HepG2 (cell line): ENCODE data around the gene LENG1. TPM values are rescaled to one million over a fixed set of nuclear protein-coding genes. Genes with fewer than 3 reads are reported as not detected.

ENCODE experiments used
- KDM5B ChIP-seq: sonication (generic); formaldehyde crosslinking; IDR thresholded peaks from 2 replicates; pipeline ENCODE4 v1.4.0; 2020; ENCODE audit warnings: missing genetic modification reagents, mild to moderate bottlenecking, borderline replicate concordance
- POGZ ChIP-seq: sonication (generic); formaldehyde crosslinking; IDR thresholded peaks from 2 replicates; pipeline ENCODE4 v1.4.0; 2020; ENCODE audit warnings: mild to moderate bottlenecking, missing genetic modification reagents
- RFX1 ChIP-seq: fragments of 450-650 bp; IDR thresholded peaks from 2 replicates; pipeline ENCODE4 v1.6.1; 2017
- SALL1 ChIP-seq: sonication (generic); formaldehyde crosslinking; IDR thresholded peaks from 2 replicates; pipeline ENCODE4 v1.8.0; 2022; ENCODE audit warnings: mild to moderate bottlenecking, missing genetic modification reagents
- SRSF1 ChIP-seq: fragments of 200-400 bp; formaldehyde crosslinking; optimal IDR thresholded peaks from 2 replicates; pipeline ENCODE3; 2017; ENCODE audit warnings: mild to moderate bottlenecking, low read depth, low read length, moderate library complexity
- ZBTB1 ChIP-seq: sonication (generic); formaldehyde crosslinking; IDR thresholded peaks from 2 replicates; pipeline ENCODE4 v1.4.0; 2020; ENCODE audit warnings: missing genetic modification reagents, borderline replicate concordance
- ZNF205 ChIP-seq: IDR thresholded peaks from 2 replicates; pipeline ENCODE4 v1.6.1; 2018; ENCODE audit warnings: missing biosample characterization, missing genetic modification reagents
- ZNF503 ChIP-seq: sonication (generic); formaldehyde crosslinking; IDR thresholded peaks from 2 replicates; pipeline ENCODE4 v1.4.0; 2020; ENCODE audit warnings: missing genetic modification reagents
- ZNF556 ChIP-seq: sonication (generic); formaldehyde crosslinking; IDR thresholded peaks from 2 replicates; pipeline ENCODE4 v1.4.0; 2020; ENCODE audit warnings: mild to moderate bottlenecking, missing genetic modification reagents, borderline replicate concordance
- ZNF574 ChIP-seq: sonication (generic); formaldehyde crosslinking; IDR thresholded peaks from 2 replicates; pipeline ENCODE4 v1.4.0; 2020; ENCODE audit warnings: missing genetic modification reagents
- ZNF615 ChIP-seq: sonication (generic); formaldehyde crosslinking; IDR thresholded peaks from 2 replicates; pipeline ENCODE4 v1.5.0; 2020; ENCODE audit warnings: mild to moderate bottlenecking, missing genetic modification reagents, borderline replicate concordance
- ZNF850 ChIP-seq: sonication (generic); formaldehyde crosslinking; conservative IDR thresholded peaks from 2 replicates; pipeline ENCODE4 v1.9.0; 2021; ENCODE audit warnings: mild to moderate bottlenecking, missing genetic modification reagents
- polyA plus RNA-seq, 8 experiments: library from polyadenylated mRNA; depleted of rRNA in 3 of 8; stranded (reverse) in 7 of 8; unstranded in 1 of 8; fragments of >200 nt; fragmentation: Illumina TruSeq in 4 of 8; extraction: Trizol in 4 of 8; gene quantifications; 2 replicates each; pipeline versions ENCODE4 v1.2.1 to v1.2.3, GENCODE V29; 2011 to 2016; ENCODE audit warnings: low read depth in 4 of 8, missing spikeins in 1 of 8, mixed read lengths in 1 of 8; ENCODE audit not compliant: insufficient read depth in 1 of 8
- total RNA-seq, 5 experiments: library from RNA; depleted of rRNA; stranded (reverse); fragments of >200 nt; fragmentation: Illumina TruSeq; extraction: Trizol; gene quantifications; 2 replicates each; pipeline ENCODE4 v1.2.3, GENCODE V29; 2016; ENCODE audit warnings: low read depth in 1 of 5
- TF ChIP-seq, protein P1 (sequence below): sonication (generic); formaldehyde crosslinking; IDR thresholded peaks from 2 replicates; pipeline ENCODE4 v1.4.0; 2020; ENCODE audit warnings: missing genetic modification reagents
- TF ChIP-seq, protein P2 (sequence below), 2 experiments: sonication (generic) in 1 of 2; formaldehyde crosslinking in 1 of 2; IDR thresholded peaks; 2 replicates each; pipeline versions ENCODE4 v1.5.1 to v1.6.1; 2011 to 2020; ENCODE audit warnings: borderline replicate concordance in 1 of 2, low read depth in 1 of 2, low read length in 1 of 2, mild to moderate bottlenecking in 1 of 2, missing genetic modification reagents in 1 of 2, moderate library complexity in 1 of 2
- TF ChIP-seq, protein P3 (sequence below): sonication (generic); formaldehyde crosslinking; IDR thresholded peaks from 2 replicates; pipeline ENCODE4 v1.4.0; 2020; ENCODE audit warnings: missing genetic modification reagents

LENG1 gene
- total and polyA plus RNA-seq, 2 of the 13 experiments (the other 11 are each of a cell fraction or from before 2014, with no cell fraction given): 1.8 to 3.8 TPM

GRCh38 chr19:54207983-54208783, 48.7 kb upstream of the LENG1 start (continued):
- TF ChIP-seq, protein P1, sequence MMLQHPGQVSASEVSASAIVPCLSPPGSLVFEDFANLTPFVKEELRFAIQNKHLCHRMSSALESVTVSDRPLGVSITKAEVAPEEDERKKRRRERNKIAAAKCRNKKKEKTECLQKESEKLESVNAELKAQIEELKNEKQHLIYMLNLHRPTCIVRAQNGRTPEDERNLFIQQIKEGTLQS (CRISPR knock-in tag): no peak
- TF ChIP-seq ZNF503: no peak
- TF ChIP-seq SRSF1: no peak
- no peak for TF ChIP-seq ZNF556 (CRISPR knock-in tag)
- no peak for TF ChIP-seq ZBTB1 (CRISPR knock-in tag)
- TF ChIP-seq RFX1: no peak
- TF ChIP-seq POGZ (CRISPR knock-in tag): no peak
- no peak for TF ChIP-seq ZNF615
- peak; percentile 37; the same call in 1 of the 2 replicates for TF ChIP-seq SALL1
- no peak for TF ChIP-seq ZNF205
- TF ChIP-seq ZNF850 (CRISPR knock-in tag): no peak
- TF ChIP-seq, protein P2, sequence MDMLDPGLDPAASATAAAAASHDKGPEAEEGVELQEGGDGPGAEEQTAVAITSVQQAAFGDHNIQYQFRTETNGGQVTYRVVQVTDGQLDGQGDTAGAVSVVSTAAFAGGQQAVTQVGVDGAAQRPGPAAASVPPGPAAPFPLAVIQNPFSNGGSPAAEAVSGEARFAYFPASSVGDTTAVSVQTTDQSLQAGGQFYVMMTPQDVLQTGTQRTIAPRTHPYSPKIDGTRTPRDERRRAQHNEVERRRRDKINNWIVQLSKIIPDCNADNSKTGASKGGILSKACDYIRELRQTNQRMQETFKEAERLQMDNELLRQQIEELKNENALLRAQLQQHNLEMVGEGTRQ (IDR thresholded peaks at IDR 0.05; ENCODE audit: low read depth, low read length): no peak
- TF ChIP-seq, protein P2 (CRISPR knock-in tag; IDR thresholded peaks at IDR 0.05; ENCODE audit: borderline replicate concordance): no peak
- TF ChIP-seq ZNF574 (CRISPR knock-in tag): peak; percentile 14; the same call in 1 of the 2 replicates
- TF ChIP-seq KDM5B (CRISPR knock-in tag): no peak
- TF ChIP-seq, protein P3, sequence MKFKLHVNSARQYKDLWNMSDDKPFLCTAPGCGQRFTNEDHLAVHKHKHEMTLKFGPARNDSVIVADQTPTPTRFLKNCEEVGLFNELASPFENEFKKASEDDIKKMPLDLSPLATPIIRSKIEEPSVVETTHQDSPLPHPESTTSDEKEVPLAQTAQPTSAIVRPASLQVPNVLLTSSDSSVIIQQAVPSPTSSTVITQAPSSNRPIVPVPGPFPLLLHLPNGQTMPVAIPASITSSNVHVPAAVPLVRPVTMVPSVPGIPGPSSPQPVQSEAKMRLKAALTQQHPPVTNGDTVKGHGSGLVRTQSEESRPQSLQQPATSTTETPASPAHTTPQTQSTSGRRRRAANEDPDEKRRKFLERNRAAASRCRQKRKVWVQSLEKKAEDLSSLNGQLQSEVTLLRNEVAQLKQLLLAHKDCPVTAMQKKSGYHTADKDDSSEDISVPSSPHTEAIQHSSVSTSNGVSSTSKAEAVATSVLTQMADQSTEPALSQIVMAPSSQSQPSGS: no peak; the same call in 1 of the 2 replicates
